ENCODE measurements around the gene DBX1.
"Not testable (repeated sequence)": the region's sequence is repeated elsewhere in the genome, so short reads cannot be mapped to it uniquely, and the experiment has no call there.

DBX1 gene, protein sequence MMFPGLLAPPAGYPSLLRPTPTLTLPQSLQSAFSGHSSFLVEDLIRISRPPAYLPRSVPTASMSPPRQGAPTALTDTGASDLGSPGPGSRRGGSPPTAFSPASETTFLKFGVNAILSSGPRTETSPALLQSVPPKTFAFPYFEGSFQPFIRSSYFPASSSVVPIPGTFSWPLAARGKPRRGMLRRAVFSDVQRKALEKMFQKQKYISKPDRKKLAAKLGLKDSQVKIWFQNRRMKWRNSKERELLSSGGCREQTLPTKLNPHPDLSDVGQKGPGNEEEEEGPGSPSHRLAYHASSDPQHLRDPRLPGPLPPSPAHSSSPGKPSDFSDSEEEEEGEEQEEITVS

DNA sequence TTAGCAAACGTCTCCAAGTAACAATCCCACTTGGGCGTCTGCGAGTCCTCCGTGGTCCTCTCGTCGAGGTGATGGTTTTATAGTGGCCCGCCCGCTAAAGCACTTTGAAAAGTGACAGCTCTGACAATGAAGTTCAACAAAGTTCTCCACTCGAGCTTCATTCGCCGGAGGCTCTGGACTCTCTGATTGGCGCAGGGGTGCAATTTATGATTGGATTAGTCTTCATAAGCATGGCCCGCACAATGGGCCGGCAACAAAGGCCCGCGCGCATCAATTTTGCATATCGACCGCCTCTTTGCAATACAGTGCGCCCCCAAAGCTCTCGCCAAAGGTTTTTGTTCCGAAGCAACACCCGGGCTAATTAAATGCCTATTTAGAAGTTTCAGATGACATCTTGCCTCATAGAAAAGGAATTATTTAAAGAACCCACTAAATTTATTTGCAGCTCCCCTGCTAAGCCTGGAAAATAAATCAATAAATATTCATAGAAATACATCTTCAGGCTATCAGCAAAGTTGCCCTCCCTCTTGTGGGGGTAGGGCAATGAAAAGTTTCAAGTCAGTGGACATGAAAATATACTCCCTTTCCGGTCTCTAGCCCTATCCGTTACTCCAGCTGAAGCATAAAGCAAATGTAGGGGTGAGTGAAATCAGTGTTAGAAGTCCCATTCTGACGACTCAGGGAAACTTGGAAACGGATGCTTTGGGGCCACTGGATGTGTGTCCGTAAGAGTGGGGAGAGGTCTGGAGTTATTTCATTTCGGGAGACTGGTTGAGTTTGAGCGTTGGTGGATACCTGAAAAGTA lies at the start of gene DBX1:
Gene DBX1 (minus strand): TSS at position 51 of the 805 bp plus-strand sequence. CDS start 151 bp downstream, outside the sequence.
- DNase-seq (ENCODE audit: low spot score) = no peak

DNA sequence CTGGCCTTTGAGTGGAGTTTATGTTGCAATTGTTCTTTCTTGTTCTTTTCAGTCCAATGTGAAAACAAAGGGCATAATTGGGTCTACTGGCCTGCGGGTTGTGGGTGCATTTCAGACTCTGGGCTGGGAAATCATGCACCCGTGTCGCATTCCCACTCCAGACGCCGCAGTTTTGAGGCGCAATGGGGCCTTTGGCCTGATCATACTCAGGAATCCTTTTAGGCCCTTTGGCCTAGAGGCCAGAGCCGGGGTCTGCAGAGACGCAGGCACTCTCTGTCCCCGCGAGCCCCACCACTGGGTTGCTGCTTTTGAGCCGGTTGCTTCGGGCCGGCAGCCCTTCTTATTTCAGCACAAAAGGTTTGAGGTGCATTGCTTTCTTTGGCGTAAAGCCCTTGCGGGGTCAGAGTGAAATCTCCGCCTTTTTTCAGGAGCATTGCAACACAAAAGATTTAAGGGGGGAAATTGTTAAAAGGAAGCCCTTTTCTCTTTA lies 48.4 kb upstream of the DBX1 start:
- no peak for DNase-seq (ENCODE audit: low spot score)

DNA sequence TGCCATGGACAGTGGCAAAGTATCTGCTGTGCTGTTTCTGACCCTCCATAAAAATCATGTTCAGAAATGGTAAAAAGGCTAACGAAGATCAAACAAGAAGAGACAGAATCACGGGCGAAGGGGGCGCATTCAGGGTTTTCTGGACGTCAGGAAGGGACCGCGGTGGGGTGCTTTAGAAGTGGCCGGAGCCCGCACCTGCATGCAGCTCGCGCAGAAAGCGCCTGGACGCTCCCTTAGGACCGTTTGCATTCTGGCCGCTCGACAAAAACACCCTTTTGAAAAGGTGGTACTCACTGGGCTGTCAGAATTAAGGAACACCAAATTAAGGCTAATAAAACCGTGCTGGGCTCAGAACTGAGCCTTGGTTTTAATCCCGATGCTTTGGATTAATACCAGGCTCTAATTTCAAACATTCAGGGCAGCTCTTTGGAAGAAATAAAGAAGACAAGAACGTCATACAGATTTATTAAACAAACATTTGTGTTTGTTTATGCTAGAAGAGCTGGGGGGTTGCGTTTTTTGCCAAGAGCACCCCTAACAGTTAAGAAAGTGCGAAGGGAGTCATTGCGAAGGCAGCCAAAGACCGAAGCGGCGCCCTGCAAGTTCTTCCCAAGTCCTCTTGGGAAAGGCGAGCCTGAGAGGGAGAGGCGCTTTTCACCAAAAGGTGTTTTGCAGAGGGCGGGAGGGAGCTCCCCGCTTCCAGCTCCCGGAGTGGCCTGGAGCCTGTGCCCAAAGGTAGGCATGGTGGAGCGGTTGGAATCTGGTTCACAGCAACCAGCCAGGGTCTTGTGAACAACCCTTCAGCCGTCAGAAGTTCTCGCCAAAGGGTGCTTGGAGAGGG lies 47.7 kb upstream of the DBX1 start:
- DNase-seq (ENCODE audit: low spot score) = no peak

DNA sequence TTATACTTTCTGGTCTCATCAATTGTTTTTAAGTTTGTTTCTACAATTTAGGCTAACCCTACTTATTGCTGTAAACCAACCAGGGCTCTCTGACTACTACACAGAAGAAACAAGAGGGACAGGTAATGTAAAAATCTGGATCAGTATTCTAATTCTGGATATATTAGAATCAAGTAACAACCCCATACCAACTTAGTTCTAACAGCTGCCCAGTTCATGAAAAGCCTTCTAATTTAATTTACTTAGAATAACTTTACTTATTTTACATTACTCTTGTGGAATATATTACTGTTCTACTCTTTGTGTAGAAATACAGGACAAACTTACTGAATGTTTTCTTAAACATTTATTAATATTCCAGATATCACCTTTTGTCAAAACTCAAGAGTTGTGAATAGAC lies 45.5 kb upstream of the DBX1 start:
- DNase-seq (ENCODE audit: low spot score) = no peak

DNA sequence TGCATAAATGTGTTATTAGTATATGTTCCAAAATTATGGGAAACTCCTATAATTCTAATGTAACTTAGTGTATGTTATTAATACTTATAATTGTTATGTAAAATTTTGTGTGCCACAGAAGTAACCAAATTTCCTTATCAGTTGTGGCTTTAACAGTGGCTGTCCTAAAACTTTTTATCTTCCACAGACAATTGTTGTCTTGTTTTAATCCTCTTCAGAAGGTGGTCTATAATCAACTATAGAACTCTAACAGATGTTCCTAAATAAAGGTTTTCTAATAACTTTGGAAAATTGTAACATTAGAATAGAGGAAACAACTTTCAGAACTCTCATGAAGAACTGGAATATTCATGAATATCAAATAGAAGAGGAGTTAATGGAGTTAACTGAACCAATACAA lies 44.4 kb upstream of the DBX1 start:
- no peak for DNase-seq (ENCODE audit: low spot score)

DNA sequence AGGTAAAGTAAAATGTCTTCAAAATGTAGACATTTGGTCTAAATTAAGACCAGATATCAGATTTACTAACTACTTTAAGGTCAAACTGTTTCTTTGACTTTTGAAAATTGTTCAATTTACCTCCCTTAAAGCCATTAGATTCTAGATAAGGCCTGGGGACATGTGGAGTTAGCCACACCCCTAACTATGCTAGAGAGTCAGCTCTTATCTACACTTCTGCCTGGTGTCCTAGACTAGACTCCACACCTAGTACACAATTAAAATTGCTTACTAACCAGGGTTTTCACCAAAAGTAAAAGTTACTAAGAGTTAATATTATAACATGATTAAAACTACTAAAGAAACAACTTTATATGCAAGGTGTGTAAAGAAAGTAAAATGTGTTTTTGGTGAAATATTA lies 43.6 kb upstream of the DBX1 start:
- DNase-seq (ENCODE audit: low spot score) = no peak

DNA sequence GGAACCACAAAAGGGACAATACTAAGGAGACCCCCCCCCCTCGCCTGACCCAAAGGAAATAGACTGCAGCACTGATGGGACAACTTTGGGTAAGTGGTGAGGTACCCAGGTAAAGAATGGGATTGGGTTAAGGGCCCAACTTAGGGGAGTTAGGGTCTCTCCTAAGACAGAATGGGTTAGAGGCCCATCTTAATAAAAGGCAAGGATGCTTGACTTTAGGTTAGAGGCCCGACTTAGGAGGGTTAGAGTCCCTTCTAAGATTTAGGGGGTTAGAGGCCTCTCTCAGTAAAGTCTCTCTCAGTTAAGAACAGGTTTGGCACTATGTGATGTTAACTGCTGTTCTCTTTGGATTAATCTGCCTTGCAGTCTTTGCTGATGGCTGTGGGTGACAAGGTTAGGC lies 41.0 kb upstream of the DBX1 start:
- DNase-seq (ENCODE audit: low spot score) = no peak

DNA sequence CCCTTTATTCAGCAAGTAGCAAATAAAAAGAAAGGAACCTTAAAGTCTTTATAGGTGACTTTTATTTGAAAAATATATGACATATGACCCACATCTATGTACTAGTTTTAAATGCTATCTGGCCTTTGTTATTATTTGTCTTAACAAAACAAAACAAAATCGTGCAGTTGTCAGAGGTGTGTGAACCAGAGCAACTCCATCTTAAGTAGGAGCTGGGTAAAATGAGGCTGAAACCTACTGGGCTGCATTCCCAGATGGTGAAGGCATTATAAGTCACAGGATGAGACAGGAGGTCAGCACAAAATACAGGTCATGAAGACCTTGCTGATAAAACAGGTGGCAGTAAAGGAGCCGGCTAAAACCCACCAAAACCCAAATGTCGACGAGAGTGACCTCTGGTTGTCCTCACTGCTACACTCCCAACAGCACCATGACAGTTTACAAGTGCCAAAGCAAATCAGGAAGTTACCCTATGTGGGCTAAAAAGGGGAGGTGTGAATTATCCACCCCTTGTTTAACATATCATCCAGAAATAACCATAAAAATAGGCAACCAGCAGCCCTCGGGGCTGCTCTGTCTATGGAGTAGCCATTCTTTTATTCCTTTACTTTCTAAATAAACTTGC lies 40.2 kb upstream of the DBX1 start:
- not testable (repeated sequence) for DNase-seq (ENCODE audit: low spot score)

DNA sequence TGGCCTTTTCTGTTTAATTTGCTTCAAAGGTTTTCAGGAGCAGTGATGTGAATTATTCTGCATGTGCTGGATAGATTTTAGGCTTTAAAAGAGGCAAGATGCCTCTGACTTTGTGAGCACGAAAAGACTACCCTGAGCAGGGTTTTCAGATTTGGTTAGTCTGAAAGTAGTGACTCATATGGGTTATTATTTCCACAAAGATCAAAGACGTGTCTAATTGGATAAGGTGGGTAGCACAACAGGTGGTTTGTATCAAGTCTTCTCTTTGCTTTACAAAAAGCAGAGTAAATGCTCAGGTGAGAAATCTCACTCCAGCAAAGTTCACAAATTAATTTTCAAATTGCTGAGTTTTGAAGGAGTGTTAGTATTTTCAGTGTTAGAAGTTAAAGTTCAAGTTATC lies 37.6 kb upstream of the DBX1 start:
- no peak for DNase-seq (ENCODE audit: low spot score)

DNA sequence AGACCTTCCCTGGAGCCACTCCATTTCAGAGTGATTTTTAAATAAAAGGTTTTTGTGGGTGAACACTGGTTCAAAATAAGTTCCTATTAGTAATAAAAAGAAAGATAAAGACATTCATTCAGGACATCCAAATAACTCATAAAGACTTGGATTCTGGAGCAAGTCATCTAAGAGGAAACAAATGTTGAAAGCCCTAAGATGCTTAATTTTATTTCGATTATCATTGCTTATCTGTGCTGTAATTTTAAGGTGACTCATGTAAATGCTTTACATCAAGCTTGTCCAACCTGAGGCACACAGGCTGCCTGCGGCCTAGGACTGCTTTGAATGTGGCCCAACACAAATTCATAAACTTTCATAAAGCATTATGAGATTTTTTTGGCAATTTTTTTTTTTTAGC lies 34.2 kb upstream of the DBX1 start:
- no peak for DNase-seq (ENCODE audit: low spot score)

DNA sequence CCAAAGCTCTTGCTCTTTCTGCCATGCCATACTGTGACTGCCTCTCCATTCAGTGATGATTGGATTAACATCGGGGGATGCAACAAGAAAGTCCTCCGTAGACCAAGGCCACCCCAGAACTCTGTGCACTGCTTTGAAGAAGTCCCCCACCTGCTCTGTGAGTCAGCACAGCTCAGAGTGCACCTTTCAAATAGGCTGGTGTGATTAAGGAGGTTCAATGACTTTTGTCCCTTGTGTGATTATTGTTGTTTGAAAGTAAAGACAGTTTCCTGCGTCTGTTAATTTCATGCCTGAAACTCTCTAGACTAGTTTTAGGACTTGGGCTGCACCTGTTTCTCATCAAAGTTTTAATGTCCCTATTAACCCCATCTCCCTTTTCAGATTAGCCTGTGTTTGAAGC lies 33.0 kb upstream of the DBX1 start:
- no peak for DNase-seq (ENCODE audit: low spot score)

DNA sequence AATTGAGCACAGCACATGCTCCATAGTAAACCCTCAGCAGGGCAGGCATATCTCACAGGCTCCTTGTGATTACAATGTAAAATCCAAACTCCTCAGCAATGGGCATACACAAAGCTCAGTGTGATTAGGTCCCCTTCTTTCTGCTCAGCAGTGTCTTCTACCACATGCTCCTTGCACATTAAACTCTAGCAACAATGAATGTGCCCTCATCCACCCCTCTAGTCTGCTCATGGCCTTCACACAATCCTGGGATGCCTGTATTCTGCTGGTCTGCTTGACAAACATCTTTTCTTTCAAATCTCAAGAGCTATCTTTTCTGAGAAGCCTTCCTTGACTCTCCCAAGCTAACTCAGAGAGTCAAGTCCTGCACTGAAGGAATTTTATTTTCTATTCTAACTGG lies 32.4 kb upstream of the DBX1 start:
- DNase-seq (ENCODE audit: low spot score) = no peak

DNA sequence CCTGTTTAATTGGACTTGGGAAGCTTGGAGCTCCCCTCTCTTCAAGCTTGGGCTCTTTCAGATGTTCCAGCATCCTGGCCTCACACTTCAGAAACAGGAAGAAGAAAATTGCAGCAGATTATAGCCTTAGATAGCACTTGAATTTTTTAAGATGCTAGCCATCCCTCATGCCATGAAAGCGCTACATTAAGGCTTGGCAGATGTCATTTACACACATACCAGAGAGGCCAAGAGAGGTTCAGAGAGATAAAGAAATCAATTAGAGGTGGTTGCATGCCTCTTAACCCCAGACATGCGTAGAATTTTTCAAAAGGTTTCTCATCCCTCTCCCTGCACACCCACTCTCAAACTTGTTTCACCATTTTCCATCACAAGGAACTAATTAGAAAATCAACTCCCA lies 31.9 kb upstream of the DBX1 start:
- no peak for DNase-seq (ENCODE audit: low spot score)

DNA sequence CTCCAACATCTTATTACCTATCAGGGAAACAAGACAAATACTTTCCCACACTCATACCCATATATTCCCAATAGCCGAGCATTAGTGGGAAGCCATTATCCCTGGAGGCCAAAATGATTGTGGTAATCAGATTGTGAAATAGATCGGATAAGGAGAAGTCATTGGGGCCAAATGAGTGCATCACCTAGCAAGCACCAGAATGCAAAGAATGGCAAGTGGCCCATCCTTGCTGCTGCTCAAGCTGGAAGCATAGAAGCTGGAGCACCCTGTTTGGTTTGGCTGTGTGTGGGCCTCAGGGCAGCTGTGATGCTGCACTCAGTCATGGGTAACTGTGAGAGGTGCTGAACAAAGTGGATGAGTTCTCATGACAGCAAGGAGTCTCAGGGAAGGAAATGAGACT lies 18.7 kb upstream of the DBX1 start:
- no peak for DNase-seq (ENCODE audit: low spot score)

DNA sequence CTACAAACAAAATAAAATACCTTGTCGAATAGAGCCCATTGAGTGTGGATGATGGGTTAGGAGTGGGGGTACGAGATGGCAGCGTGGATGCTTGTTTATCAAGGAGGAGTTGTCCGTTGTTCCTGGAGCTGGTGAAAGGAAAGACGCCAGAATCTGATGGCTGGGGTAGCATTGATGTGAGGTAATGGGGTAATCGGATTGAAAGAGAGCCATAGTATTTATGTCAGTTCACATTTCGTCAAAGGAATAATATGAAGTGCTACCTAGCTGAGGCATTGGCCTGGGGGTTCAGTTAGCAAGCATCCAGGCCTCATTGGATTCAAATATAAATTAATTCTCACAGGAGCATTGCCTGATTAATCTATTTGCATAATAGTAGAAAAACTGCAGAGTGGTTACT lies 16.9 kb upstream of the DBX1 start:
- no peak for DNase-seq (ENCODE audit: low spot score)

DNA sequence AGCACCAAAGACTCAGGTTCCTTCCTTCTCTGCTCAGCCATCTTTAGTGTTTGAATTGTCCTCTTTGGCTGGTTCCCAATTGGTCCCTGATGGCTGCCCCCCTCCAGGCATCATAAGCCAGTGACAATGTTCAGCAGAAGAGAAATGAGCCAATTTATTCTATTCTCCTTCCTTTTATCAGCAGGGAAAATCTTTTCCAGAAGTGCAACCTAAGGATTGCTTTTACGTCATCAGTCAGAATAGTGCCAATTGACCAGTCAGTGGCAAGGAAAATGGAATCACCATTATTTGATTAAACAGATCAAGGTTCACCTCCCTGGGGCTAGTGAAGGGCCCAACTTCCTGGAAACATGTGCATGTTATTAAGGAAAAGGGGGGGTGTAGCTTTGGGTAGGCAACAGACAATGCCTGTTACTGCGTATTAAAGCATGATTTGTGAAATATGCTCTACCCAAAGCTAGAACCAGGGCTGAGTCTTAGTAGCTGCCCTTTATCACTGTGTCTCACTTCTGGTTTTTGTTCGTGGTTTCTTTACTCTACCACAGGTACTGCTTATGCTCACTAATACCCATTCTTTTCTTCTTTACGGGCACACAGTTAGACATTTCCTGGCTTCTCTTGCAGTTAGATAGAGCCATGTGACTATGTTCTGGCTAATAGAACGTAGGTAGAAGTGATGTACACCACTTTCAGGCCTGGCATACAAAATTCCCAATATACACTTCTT lies 12.6 kb upstream of the DBX1 start:
- DNase-seq (ENCODE audit: low spot score) = no peak

DNA sequence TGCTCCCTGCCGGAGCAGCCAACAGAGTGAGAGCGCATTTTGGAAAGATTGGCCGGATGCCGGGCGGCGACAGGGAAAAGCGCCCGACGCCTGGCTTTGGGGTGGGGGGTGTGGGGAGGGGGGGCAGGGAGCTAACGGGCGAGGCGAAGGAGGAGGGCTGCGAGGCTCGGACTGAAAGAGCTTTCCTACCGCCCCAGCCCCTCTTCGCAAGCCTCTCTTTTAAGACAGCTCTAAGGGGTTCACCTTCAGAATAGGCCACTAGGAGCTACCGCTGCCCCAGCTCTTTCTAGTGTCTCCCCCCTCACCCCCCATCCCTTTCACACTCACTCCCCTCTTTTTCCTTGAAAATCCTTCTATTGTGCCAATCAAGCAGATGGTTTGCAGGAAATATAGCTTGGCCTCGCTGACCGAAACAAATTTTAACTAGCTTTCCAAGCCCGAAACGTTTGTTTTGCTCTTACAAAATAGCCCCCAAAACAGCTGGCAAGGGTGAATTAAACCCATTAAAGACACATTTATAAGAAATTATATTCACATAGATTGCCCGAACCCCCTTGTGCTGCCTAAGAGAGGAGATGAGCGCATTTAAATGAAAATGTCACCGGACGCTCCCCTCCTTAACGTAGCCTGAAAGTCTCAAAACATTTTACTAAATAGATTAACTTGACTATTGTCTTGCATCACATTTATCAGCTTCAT lies 3.7 kb upstream of the DBX1 start:
- no peak for DNase-seq (ENCODE audit: low spot score)

DNA sequence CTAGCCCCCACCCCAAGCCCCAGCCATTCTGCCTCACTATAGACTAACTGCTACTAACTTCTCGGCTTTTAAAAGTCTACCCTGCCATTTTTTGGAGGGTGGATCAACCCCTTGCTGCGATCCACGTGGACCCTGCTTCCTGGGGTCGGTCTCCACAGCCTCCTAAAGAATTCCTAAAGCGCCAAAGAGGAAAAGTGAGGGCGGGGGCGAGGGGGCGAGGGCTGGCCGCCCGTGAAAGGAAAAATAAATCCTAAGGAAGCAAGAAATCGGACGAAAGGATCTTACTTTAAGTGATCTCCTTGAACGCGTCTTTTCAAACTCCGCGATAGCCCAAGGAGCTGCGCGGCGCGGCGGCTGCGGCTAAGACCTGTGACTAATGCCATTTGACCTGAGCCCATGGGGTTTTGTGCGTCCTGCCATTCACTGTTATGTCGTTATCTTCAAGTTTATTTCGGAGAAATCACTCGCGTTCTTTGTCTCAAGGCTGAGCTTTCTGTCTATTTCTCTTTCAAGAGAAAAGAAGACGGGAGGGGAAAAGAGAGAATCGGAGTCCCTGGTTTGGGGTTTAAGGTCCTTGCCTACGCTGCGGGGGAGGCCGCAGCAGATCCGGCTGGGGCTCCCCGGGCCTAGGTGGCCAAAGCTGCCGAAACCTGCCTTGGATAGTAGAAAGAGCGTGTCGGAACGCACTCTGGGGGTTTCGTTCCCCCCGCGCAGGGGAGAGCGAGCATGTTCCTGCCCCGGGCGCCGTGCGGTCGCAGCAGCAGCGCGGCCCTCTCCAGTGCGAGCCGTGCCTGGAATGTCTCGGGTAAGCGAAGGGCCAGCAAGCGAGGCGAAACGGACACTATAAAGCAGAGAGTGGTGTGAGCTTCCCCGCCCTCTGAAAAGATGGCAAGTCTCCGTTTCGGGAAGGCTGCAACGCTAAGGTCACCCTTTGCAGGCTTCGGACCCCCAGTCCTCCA lies 2.8 kb upstream of the DBX1 start:
- no peak for DNase-seq (ENCODE audit: low spot score)

DNA sequence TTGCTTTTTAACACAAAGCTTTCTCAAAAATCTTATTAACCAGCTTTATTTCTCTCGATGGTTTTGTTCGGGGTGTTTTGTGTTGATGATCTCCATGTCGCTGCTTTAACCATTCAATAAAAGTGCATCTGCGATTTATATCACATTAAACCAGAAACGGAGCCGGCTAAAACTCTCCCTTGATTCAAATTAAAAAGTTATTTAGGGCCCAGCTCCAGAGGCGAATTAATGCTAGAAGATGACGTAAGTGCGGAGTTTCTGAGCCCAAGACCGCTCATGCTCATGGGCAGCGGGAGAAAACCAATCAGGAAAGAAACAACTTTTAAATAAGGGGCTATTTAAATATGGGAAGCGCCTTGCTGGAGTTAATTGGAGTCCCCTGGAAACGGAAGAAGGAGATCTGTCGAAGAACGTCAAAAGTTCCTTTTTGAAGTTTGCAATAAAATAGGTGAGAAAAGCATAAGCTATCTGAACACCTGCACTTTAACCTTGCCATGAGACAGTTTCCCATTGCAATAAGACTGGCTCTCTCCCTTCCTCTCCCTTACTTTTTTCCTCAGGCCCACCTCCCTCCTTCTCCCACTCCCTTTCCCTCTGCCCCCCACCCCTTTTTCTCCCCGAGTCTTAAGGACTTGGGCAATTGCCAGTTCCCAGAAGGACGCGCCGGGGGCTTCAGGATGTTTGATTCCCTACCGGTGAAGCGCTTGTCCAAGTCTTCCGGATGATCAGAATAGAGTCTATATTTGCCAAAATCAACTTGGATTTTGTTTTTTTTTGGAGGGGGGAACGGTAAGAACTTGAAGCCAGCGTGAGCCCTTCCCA lies 1.9 kb upstream of the DBX1 start:
- no peak for DNase-seq (ENCODE audit: low spot score)
